ENCODE data around the gene CDK7.
"Not testable (repeated sequence)": the region's sequence is repeated elsewhere in the genome, so short reads cannot be mapped to it uniquely, and the experiment has no call there.

CDK7 gene

DNA sequence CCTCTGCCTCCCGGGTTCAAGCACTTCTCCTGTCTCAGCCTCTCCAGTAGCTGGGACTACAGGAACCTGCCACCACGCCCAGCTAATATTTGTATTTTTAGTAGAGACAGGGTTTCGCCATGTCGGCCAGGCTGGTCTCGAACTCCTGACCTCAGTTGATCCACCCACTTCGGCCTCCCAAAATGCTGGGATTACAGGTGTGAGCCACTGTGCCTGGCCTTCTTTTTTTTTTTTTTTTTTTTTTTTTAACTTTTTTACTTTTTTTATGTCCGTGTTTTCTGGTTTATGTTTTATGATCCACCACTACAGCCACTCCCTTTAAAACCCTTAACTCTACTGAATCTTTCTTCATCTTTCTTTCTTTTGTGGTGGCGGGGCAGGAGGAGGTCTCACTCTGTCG is 2.0 kb downstream of the CDK7 start:
- not testable (repeated sequence) for DNase-seq (ENCODE audit: low spot score); FAIRE-seq

DNA sequence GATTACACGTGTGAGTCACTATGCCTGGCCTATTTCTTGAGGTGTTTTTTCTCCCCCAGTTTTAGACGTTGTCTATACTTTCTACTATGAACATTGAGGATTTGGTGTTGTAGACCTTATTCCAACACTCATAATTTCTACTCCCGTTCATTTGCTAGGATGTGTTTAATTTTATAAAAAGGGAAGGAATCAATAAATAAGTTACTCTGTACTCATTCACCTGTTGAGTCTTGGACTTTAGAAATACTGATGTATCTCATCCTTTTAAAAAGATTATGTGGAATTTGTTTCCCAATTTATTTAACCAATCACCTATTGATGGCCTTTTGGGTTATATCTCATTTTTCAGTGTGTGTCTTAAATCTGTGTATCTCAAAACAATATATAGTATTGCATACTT is 3.2 kb downstream of the CDK7 start:
- no peak for FAIRE-seq

GRCh38 chr5:69238760-69239251 is 4.1 kb downstream of the CDK7 start:
- DNase-seq (ENCODE audit: low spot score) (peak; percentile 36), FAIRE-seq (peak; percentile 57)

More for the DNA sequence above, 3.2 kb downstream of the CDK7 start:
- no peak for DNase-seq (ENCODE audit: low spot score)

DNA sequence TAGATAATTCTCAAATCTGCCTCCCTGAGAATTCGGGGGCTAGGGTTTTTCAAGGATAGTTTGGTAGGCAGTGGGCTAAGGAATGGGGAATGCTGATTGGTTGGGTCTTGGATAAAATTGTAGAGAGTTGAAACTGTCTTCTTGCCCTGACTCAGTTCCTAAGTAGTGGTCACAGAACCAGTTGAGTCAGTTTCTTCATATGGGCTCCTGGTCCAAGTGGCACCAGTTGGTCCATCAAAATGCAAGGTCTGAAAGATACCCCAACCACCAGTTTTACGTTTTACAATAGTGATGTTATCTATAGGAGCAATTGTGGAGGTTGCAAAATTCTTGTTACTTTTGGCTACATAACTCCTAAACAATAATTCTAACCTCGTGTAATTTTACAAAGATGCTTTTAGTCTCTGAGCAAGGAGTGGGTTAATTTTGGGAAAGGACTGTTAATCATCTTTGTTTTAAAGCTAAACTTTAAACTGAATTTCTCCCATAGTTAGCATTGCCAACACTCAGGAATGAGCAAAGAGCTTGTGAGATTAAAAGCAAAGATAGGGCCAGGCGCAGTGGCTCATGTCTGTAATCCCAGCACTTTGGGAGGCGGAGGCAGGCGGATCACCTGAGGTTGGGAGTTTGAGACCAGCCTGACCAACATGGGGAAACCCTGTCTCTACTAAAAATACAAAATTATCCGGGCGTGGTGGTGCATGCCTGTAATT is 7.7 kb downstream of the CDK7 start:
- DNase-seq (ENCODE audit: low spot score), result no peak
- FAIRE-seq, result no peak

- no peak for FAIRE-seq
Measured at GRCh38 chr5:69245031-69245430, 10.3 kb downstream of the CDK7 start.

DNA sequence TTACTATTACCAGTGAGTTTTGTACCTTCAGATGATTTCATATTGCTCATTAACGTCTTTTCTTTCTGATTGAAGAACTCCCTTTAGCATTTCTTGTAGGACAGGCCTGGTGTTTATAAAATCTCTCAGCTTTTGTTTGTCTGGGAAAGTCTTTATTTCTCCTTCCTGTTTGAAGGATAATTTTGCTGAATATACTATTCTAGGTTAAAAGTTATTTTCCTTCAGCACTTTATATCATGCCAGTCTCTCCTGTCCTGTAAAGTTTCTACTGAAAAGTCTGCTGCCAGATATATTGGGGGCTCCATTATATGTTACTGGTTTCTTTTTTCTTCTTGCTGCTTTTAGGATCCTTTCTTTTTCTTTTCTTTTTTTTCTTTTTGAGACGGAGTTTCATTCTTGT is 13.3 kb downstream of the CDK7 start:
- no peak for DNase-seq (ENCODE audit: low spot score)
- no peak for FAIRE-seq

More at GRCh38 chr5:69245031-69245430, 10.3 kb downstream of the CDK7 start:
- DNase-seq (ENCODE audit: low spot score), result no peak

DNA sequence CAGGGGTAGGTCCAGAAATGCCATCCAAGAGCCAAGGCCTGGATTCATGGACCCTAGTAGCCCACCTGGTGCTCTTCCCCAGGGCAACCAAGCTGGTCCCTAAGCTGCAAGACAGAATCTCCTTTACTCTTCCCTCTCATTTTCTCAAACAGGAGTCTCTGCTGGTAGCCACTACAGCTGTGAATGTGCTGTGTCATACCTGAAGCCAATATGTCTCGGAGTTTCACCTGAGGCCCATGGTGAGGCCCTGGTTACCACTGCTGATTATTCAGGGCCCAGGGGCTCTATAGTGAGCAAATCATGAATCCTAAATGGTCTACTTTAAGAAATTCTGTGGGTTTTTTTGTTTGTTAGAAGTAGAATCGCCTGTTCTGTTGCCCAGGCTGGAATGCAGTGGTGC is 15.9 kb downstream of the CDK7 start:
- FAIRE-seq (no peak), DNase-seq (ENCODE audit: low spot score) (no peak)

DNA sequence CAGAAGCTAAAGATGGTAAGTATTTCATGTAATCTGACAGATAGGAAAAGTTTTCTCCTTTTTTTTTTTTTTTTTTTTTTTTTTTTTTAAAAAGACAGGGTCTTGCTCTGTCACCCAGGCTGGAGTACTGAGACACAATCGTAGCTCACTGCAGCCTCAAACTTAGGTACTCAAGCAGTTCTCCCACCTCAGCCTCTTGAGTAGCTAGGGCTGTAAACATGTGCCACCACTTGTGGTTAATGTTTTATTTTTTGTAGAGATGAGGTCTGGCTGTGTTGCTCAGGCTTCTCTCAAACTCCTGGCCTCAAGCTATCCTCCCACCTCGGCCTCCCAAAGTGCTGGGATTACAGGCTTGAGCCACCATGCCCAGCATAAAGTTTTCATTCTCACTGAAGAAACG is 17.8 kb downstream of the CDK7 start:
- no peak for FAIRE-seq

DNA sequence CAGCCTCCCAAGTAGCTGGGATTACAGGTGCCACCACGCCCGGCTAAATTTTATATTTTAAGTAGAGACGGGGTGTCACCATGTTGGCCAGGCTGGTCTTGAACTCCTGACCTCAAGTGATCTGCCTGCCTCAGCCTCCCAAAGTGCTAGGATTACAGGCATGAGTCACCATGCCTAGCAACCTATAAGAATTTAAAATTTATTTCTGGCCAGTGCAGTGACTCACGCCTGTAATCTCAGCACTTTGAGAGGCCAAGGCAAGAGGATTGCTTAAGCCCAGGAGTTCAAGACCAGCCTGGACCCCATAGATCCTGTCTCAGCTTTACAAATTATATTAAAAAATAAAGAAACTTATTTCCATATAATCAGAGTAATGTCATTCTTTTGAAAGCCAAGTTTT is 21.3 kb downstream of the CDK7 start:
- not testable (repeated sequence) for FAIRE-seq; DNase-seq (ENCODE audit: low spot score)

More for the DNA sequence above, 17.8 kb downstream of the CDK7 start:
- DNase-seq (ENCODE audit: low spot score), result no peak

- FAIRE-seq (no peak), DNase-seq (ENCODE audit: low spot score) (no peak)
Measured at GRCh38 chr5:69257577-69257976, 22.9 kb downstream of the CDK7 start.

DNA sequence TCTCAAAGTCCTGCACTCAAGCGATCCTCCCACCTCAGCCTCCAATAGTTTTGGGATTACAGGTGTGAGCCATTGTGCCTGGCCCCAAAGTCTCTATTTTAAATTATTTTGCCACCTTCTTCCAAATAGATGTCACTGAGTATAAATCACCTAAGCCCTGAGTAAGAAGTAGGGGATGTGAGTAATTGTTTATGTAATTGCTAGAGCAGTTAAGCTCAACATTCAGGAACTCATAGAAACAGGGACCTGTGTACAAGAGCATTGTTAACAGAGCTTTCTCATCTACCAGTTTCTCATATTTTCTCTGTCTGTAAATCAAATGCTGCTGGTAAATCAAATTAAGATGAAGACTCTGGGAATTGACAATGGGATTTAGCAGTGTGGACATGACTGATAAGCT is 26.3 kb downstream of the CDK7 start:
- FAIRE-seq (no peak), DNase-seq (ENCODE audit: low spot score) (no peak)

- FAIRE-seq, result no peak
- DNase-seq (ENCODE audit: low spot score), result no peak
Measured at GRCh38 chr5:69265931-69266330, 31.2 kb downstream of the CDK7 start.

DNA sequence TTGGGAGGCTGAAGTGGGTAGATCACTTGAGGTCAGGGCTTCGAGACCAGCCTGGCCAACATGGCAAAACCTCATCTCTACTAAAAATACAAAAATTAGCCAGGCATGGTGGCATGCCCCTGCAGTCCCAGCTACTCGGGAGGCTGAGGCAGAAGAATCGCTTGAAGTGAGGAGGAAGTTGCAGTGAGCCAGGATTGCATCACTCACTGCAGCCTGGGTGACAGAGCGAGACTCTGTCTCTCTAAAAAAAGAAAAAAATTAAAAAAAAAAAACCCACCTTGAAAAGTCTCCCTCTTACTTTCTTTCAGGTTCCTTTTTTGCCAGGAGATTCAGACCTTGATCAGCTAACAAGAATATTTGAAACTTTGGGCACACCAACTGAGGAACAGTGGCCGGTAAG is 34.2 kb downstream of the CDK7 start:
- DNase-seq (ENCODE audit: low spot score) (no peak), FAIRE-seq (no peak)

- FAIRE-seq, result peak; percentile 76
- DNase-seq (ENCODE audit: low spot score), result peak; percentile 8
Measured at GRCh38 chr5:69270840-69271239, 36.2 kb downstream of the CDK7 start.

DNA sequence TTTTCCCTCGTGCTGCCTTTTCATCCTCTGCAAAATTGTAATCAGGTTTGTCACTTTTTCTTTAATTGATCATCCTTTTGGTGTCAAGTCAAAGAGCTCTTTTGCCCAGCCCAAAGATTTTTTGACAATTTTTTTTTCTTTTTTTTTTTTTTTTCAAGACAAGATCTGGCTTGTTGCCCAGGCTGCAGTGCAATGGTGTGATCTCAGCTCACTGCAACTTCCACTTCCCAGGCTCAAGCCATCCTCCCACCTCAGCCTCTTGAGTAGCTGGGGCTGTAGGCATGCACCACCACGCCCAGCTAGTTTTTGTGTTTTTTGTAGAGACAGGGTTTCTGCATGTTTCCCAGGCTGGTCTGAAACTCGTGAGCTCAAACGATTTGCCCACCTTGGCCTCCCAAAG is 36.7 kb downstream of the CDK7 start:
- peak; percentile 62 for FAIRE-seq
- peak; percentile 7 for DNase-seq (ENCODE audit: low spot score)

DNA sequence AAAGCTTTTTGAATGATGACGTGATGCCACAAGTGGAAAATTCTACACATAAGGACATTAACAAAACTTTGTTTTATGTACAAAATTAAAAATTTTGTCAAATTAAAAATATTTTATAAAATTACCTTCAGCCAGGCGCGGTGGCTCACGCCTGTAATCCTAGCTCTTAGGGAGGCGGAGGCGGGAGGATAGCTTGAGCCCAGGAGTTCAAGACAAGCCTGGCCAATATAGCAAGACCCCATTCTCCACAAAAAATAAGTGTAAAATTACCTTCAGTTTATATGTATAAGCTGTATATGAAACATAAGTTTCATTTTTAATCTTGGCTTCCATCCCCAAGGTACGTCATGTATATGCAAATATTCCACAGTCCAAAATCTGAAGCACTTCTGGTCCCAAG is 40.9 kb downstream of the CDK7 start:
- no peak for FAIRE-seq
- DNase-seq (ENCODE audit: low spot score), result no peak

DNA sequence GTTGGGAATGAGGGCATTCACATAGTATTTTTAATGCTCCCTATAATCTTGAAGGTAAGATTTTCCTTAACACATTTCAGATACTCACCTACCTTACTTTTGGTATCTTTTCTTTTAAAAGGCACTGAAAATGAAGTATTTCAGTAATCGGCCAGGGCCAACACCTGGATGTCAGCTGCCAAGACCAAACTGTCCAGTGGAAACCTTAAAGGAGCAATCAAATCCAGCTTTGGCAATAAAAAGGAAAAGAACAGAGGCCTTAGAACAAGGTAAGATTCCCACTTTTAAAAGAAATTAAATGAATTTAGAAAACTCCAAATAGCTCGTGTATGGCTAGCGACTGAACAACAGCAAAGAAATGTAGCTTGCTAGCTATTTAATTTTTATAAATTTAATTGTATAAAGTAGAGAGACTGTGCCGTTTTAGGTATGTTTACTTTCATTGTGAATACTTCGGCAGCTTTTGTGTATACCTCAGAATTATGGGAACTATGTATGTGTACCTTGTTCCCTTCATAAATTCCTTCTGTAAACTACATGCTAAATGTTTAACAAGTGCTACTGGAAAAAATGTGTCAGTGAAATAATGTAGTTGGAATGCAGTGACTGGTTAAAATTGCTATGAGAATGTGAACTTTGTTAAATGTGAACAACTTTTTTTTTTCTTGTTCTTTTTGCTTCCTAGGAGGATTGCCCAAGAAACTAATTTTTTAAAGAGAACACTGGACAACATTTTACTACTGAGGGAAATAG is 41.9 kb downstream of the CDK7 start:
- FAIRE-seq (no peak), DNase-seq (ENCODE audit: low spot score) (peak; percentile 13)

- no peak for FAIRE-seq
- DNase-seq (ENCODE audit: low spot score), result no peak
Measured at GRCh38 chr5:69279517-69279916, 44.8 kb downstream of the CDK7 start.

DNA sequence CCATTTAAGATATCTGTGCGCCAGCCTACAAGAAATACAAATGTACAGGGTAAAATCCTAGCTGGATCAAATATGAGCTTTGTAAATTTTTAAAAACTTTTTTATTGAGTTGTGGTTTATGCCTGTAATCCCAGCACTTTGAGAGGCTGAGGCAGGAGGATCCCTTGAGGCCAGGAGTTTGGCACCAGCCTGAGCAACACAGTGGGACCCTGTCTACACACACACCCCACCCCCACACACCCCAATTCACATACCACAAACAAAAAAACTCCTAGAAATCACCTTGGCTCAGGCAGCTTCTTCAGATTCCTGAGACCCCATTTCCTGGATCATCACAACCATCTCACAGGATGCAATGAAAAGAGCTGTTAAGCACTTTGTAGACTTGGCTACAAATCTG is 46.4 kb downstream of the CDK7 start:
- no peak for DNase-seq (ENCODE audit: low spot score)
- FAIRE-seq, result no peak

DNA sequence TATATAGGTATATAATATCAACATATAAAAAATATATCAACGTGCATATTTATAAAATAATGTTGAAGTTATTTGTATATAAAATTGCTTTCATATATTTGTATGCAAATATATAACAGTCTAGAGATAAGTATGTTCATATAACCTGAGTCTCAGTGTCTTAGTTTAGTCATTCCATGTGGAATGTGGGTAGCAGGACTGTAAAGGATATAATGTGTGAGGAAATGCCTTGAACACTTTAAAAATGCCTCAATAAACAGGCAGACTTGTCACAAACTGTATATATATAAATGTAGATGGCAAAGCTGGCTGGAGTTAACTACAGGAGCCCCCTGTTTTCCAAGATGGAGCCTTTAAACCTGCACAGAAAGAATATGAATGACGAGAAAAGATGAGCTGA is 49.5 kb downstream of the CDK7 start:
- FAIRE-seq (no peak), DNase-seq (ENCODE audit: low spot score) (no peak)

GRCh38 chr5:69285448-69286116 is 50.9 kb downstream of the CDK7 start:
- FAIRE-seq, result no peak

DNA sequence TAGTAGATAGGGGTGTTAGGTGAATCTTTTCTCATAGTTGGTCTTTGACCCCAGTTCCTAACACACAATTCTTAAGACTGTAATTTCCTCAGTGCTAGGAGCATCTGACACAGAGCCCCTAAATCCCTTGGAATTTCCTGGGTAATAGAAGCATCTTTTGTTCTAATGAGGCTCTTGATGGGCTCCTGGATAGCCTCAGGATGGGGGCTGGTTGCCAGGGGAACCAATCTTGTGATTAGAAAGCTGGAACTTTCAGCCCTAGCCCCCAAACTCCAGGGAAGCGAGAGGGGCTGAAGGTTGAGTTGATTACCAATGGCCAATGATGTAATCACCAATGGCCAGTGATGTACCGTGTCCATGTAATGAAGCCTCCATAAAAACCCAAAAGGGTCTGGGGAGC is 53.4 kb downstream of the CDK7 start:
- DNase-seq (ENCODE audit: low spot score), result no peak

More at GRCh38 chr5:69285448-69286116, 50.9 kb downstream of the CDK7 start:
- DNase-seq (ENCODE audit: low spot score), result no peak

More for the DNA sequence above, 53.4 kb downstream of the CDK7 start:
- no peak for FAIRE-seq

All from RCC 7860 (cell line).